ENCODE measurements around the gene ACSM4.
"Not testable (repeated sequence)": the region's sequence is repeated elsewhere in the genome, so short reads cannot be mapped to it uniquely, and the experiment has no call there.

The ACSM4 gene

GRCh38 chr12:7324176-7324575 lies 20.3 kb downstream of the ACSM4 start:
- no peak overlapping the region for H3K4me3 ChIP-seq (ENCODE audit: insufficient read length, low read depth)
- H3K9me3 ChIP-seq (ENCODE audit: insufficient read depth, low read length): no peaks in the 10 kb centered on the region; the same call in 1 of the 2 replicates
- no peak overlapping the region for H3K9ac ChIP-seq (ENCODE audit: insufficient read length, low read depth)
- no peak for DNase-seq (ENCODE audit: low read depth, low spot score)
- no peaks in the 10 kb centered on the region for H3K27me3 ChIP-seq (ENCODE audit: insufficient read depth, insufficient read length)
- no peak for TF ChIP-seq SUZ12 (IDR thresholded peaks at IDR 0.05; ENCODE audit: extremely low read depth, insufficient read depth, insufficient read length)
- no peak for TF ChIP-seq YY1 (IDR thresholded peaks at IDR 0.05; ENCODE audit: insufficient read depth, insufficient read length)
- no peak for TF ChIP-seq ZNF274 (IDR thresholded peaks at IDR 0.05; ENCODE audit: low read depth, low read length)
- no peaks in the 10 kb centered on the region for H3K4me1 ChIP-seq (ENCODE audit: insufficient read depth, insufficient read length)
- no peaks in the 10 kb centered on the region for H3K36me3 ChIP-seq (ENCODE audit: insufficient read depth, insufficient read length, low read length)

- Histone ChIP-seq H3K4me1 (ENCODE audit: insufficient read depth, insufficient read length) (no peaks in the 10 kb centered on the region), H3K9ac (ENCODE audit: insufficient read length, low read depth) (no peak overlapping the region), H3K9me3 (ENCODE audit: insufficient read depth, low read length) (peaks cover 22% of the 10 kb centered on the region), H3K36me3 (ENCODE audit: insufficient read depth, insufficient read length, low read length) (no peaks in the 10 kb centered on the region), H3K27me3 (ENCODE audit: insufficient read depth, insufficient read length) (no peaks in the 10 kb centered on the region), H3K4me3 (ENCODE audit: insufficient read length, low read depth) (no peak overlapping the region)
- no peak for TF ChIP-seq SUZ12 (IDR thresholded peaks at IDR 0.05; ENCODE audit: extremely low read depth, insufficient read depth, insufficient read length)
- no peak for TF ChIP-seq ZNF274 (IDR thresholded peaks at IDR 0.05; ENCODE audit: low read depth, low read length)
- TF ChIP-seq YY1 (IDR thresholded peaks at IDR 0.05; ENCODE audit: insufficient read depth, insufficient read length): no peak
- no peak for DNase-seq (ENCODE audit: low read depth, low spot score)
Observed at GRCh38 chr12:7327918-7328317, 24.0 kb downstream of the ACSM4 start.

GRCh38 chr12:7337790-7338189 lies 33.9 kb downstream of the ACSM4 start:
- H3K9me3 ChIP-seq (ENCODE audit: insufficient read depth, low read length): peaks cover 22% of the 10 kb centered on the region
- H3K4me3 ChIP-seq (ENCODE audit: insufficient read length, low read depth); H3K4me1 ChIP-seq (ENCODE audit: insufficient read depth, insufficient read length); H3K9ac ChIP-seq (ENCODE audit: insufficient read length, low read depth); H3K27me3 ChIP-seq (ENCODE audit: insufficient read depth, insufficient read length); H3K36me3 ChIP-seq (ENCODE audit: insufficient read depth, insufficient read length, low read length); DNase-seq (ENCODE audit: low read depth, low spot score): not testable (repeated sequence)

GRCh38 chr12:7339675-7340074 lies 35.8 kb downstream of the ACSM4 start:
- no peak for DNase-seq (ENCODE audit: low read depth, low spot score)
- Histone ChIP-seq H3K9me3 (ENCODE audit: insufficient read depth, low read length) (peaks cover 41% of the 10 kb centered on the region), H3K36me3 (ENCODE audit: insufficient read depth, insufficient read length, low read length) (no peaks in the 10 kb centered on the region), H3K9ac (ENCODE audit: insufficient read length, low read depth) (no peak overlapping the region), H3K4me3 (ENCODE audit: insufficient read length, low read depth) (no peak overlapping the region), H3K27me3 (ENCODE audit: insufficient read depth, insufficient read length) (no peaks in the 10 kb centered on the region), H3K4me1 (ENCODE audit: insufficient read depth, insufficient read length) (peaks cover 8% of the 10 kb centered on the region)
- TF ChIP-seq YY1 (IDR thresholded peaks at IDR 0.05; ENCODE audit: insufficient read depth, insufficient read length) (no peak), ZNF274 (IDR thresholded peaks at IDR 0.05; ENCODE audit: low read depth, low read length) (no peak), SUZ12 (IDR thresholded peaks at IDR 0.05; ENCODE audit: extremely low read depth, insufficient read depth, insufficient read length) (no peak)

GRCh38 chr12:7344833-7345606 lies 41.1 kb downstream of the ACSM4 start:
- Histone ChIP-seq H3K27me3 (ENCODE audit: insufficient read depth, insufficient read length) (no peaks in the 10 kb centered on the region), H3K9ac (ENCODE audit: insufficient read length, low read depth) (no peak overlapping the region), H3K9me3 (ENCODE audit: insufficient read depth, low read length) (peaks cover 76% of the 10 kb centered on the region), H3K36me3 (ENCODE audit: insufficient read depth, insufficient read length, low read length) (no peaks in the 10 kb centered on the region), H3K4me1 (ENCODE audit: insufficient read depth, insufficient read length) (peaks cover 8% of the 10 kb centered on the region), H3K4me3 (ENCODE audit: insufficient read length, low read depth) (no peak overlapping the region)
- no peak for TF ChIP-seq SUZ12 (IDR thresholded peaks at IDR 0.05; ENCODE audit: extremely low read depth, insufficient read depth, insufficient read length)
- no peak for TF ChIP-seq ZNF274 (IDR thresholded peaks at IDR 0.05; ENCODE audit: low read depth, low read length)
- no peak for TF ChIP-seq YY1 (IDR thresholded peaks at IDR 0.05; ENCODE audit: insufficient read depth, insufficient read length)
- peak; percentile 92 for DNase-seq (ENCODE audit: low read depth, low spot score)

GRCh38 chr12:7346551-7347225 lies 42.8 kb downstream of the ACSM4 start:
- peaks cover 65% of the 10 kb centered on the region for H3K9me3 ChIP-seq (ENCODE audit: insufficient read depth, low read length)
- no peak overlapping the region for H3K9ac ChIP-seq (ENCODE audit: insufficient read length, low read depth)
- no peaks in the 10 kb centered on the region for H3K27me3 ChIP-seq (ENCODE audit: insufficient read depth, insufficient read length)
- DNase-seq (ENCODE audit: low read depth, low spot score): no peak
- no peak overlapping the region for H3K4me3 ChIP-seq (ENCODE audit: insufficient read length, low read depth)
- H3K4me1 ChIP-seq (ENCODE audit: insufficient read depth, insufficient read length): peaks cover 8% of the 10 kb centered on the region
- H3K36me3 ChIP-seq (ENCODE audit: insufficient read depth, insufficient read length, low read length): no peaks in the 10 kb centered on the region
- no peak for TF ChIP-seq YY1 (IDR thresholded peaks at IDR 0.05; ENCODE audit: insufficient read depth, insufficient read length)
- no peak for TF ChIP-seq SUZ12 (IDR thresholded peaks at IDR 0.05; ENCODE audit: extremely low read depth, insufficient read depth, insufficient read length)
- no peak for TF ChIP-seq ZNF274 (IDR thresholded peaks at IDR 0.05; ENCODE audit: low read depth, low read length)

- TF ChIP-seq ZNF274 (IDR thresholded peaks at IDR 0.05; ENCODE audit: low read depth, low read length) (no peak), YY1 (IDR thresholded peaks at IDR 0.05; ENCODE audit: insufficient read depth, insufficient read length) (no peak), SUZ12 (IDR thresholded peaks at IDR 0.05; ENCODE audit: extremely low read depth, insufficient read depth, insufficient read length) (no peak)
- Histone ChIP-seq H3K27me3 (ENCODE audit: insufficient read depth, insufficient read length) (no peaks in the 10 kb centered on the region), H3K4me1 (ENCODE audit: insufficient read depth, insufficient read length) (peaks cover 3% of the 10 kb centered on the region), H3K4me3 (ENCODE audit: insufficient read length, low read depth) (no peak overlapping the region), H3K9ac (ENCODE audit: insufficient read length, low read depth) (no peak overlapping the region), H3K36me3 (ENCODE audit: insufficient read depth, insufficient read length, low read length) (no peaks in the 10 kb centered on the region), H3K9me3 (ENCODE audit: insufficient read depth, low read length) (peaks cover 37% of the 10 kb centered on the region)
- no peak for DNase-seq (ENCODE audit: low read depth, low spot score)
Observed at GRCh38 chr12:7349418-7349817, 45.5 kb downstream of the ACSM4 start.
